Aorta (tissue), 5 donors: ENCODE data around the gene TMEM205. TPM values are rescaled to one million over a fixed set of nuclear protein-coding genes. Genes with fewer than 3 reads are reported as not detected.

ENCODE experiments used
- ATAC-seq: fragments of 200-7000 bp; cut with Tn5 transposase; one replicate; pipeline ENCODE4 v1.9.1; 2022; ENCODE audit warnings: moderate library complexity; ENCODE audit not compliant: low FRiP score
- DNase-seq, 2 donors: peaks; one replicate each; pipeline ENCODE4 v3.0.0-alpha.2; 2020
- H3K27ac ChIP-seq, 2 donors: one replicate each; pipeline ENCODE4 v1.5.1; 2013; ENCODE audit warnings: low read length in 2 of 2, mild to moderate bottlenecking in 2 of 2, moderate library complexity in 2 of 2, control low read depth in 1 of 2, inconsistent platforms in 1 of 2, low read depth in 1 of 2
- H3K27me3 ChIP-seq, 2 donors: one replicate each; pipeline ENCODE4 v1.6.1; 2013; ENCODE audit warnings: control low read depth in 1 of 2, low read length in 1 of 2, mild to moderate bottlenecking in 1 of 2, moderate library complexity in 1 of 2; ENCODE audit not compliant: insufficient read depth in 2 of 2, control insufficient read depth in 1 of 2
- H3K36me3 ChIP-seq, 2 donors: one replicate each; pipeline ENCODE4 v1.6.1; 2013; ENCODE audit warnings: control low read depth in 1 of 2, low read length in 1 of 2, mild to moderate bottlenecking in 1 of 2; ENCODE audit not compliant: insufficient read depth in 2 of 2, control insufficient read depth in 1 of 2
- H3K4me1 ChIP-seq, 2 donors: one replicate each; pipeline ENCODE4 v1.6.1; 2013; ENCODE audit warnings: low read length in 2 of 2, control low read depth in 1 of 2, mild to moderate bottlenecking in 1 of 2, moderate library complexity in 1 of 2; ENCODE audit not compliant: insufficient read depth in 2 of 2, control insufficient read depth in 1 of 2
- H3K4me3 ChIP-seq, 2 donors: one replicate each; pipeline ENCODE4 v1.5.1; 2013; ENCODE audit warnings: low read length in 2 of 2, control low read depth in 1 of 2, mild to moderate bottlenecking in 1 of 2
- H3K9me3 ChIP-seq: one replicate; pipeline ENCODE4 v1.6.1; 2013; ENCODE audit warnings: mild to moderate bottlenecking, low read length; ENCODE audit not compliant: control insufficient read depth
- WGBS, 2 donors: extraction: QIAGEN DNeasy Blood & Tissue Kit; methylation state at CpG; one replicate each; pipeline ENCODE4 v1.1.7; 2013; 5-methylcytosine and 5-hydroxymethylcytosine counted together
- intact Hi-C, 2 donors: fragments of 100-400 bp; cut with DNase I; formaldehyde crosslinking; loops; one replicate each; pipeline versions ENCODE4 v1.14.2 to v1.15.0; 2022
- polyA plus RNA-seq, 2 donors: library from polyadenylated mRNA; stranded (reverse); fragments of 200-250 nt; gene quantifications; one replicate each; pipeline ENCODE4 v1.2.3, GENCODE V29; 2013
- total RNA-seq, 2 donors: library from RNA; stranded (reverse); fragmentation: NEBNext Ultra II Directional; extraction: Animal tissue kit (Norgen Biotek cat#: 25700); gene quantifications; one replicate each; pipeline ENCODE4 v1.2.1, GENCODE V29; 2021
- donor health status: healthy with polysubstance abuse.
- donor health status: Bipolar disorder and iron deficiency.
- donor health status: DM: no; HTN: no; CAD: no.
- donor health status: DM: no; HTN: no; CAD: no.
- donor health status: DM: yes; HTN: yes; CAD: no.

The TMEM205 gene
- total and polyA plus RNA-seq, 4 donors, result 25.5 to 119 (median 43.4) TPM

GRCh38 chr19:11363881-11364280 is 17.8 kb upstream of the TMEM205 start:
- no peak for DNase-seq
- Histone ChIP-seq H3K9me3 (no peaks in the 10 kb centered on the region), H3K27me3 (no peaks in the 10 kb centered on the region), H3K4me1 (no peaks in the 10 kb centered on the region), H3K36me3 (peaks cover 0 to 8% of the 10 kb centered on the region in 2 donors), H3K4me3 (no peak overlapping the region), H3K27ac (no peak overlapping the region)
- intact Hi-C loops, result no loop called here
- WGBS, 2 donors, result 91% methylated on average over 10 of the region's 10 CpGs
- ATAC-seq, result no peak

- Histone ChIP-seq H3K27ac (no peak overlapping the region), H3K36me3 (peaks cover 0 to 8% of the 10 kb centered on the region in 2 donors), H3K4me3 (no peak overlapping the region), H3K9me3 (no peaks in the 10 kb centered on the region), H3K27me3 (no peaks in the 10 kb centered on the region), H3K4me1 (no peaks in the 10 kb centered on the region)
- 83 to 84% methylated on average over 34 to 35 of the region's 35 CpGs for WGBS, 2 donors
- ATAC-seq (no peak), DNase-seq (no peak)
- intact Hi-C loops, result no loop called here
Measured at GRCh38 chr19:11361771-11362731, 16.0 kb upstream of the TMEM205 start.

GRCh38 chr19:11361037-11361770 is 15.1 kb upstream of the TMEM205 start:
- ATAC-seq (peak; percentile 3), DNase-seq (no peak)
- H3K4me1 ChIP-seq, result no peaks in the 10 kb centered on the region
- H3K4me3 ChIP-seq, result no peak overlapping the region
- peaks cover 0 to 8% of the 10 kb centered on the region in 2 donors for H3K36me3 ChIP-seq
- H3K27ac ChIP-seq, result no peak overlapping the region
- no peaks in the 10 kb centered on the region for H3K27me3 ChIP-seq
- WGBS, 2 donors, result 66 to 71% methylated on average over 43 of the region's 43 CpGs
- no peaks in the 10 kb centered on the region for H3K9me3 ChIP-seq
- intact Hi-C loops, result no loop called here

GRCh38 chr19:11359421-11359820 is 13.4 kb upstream of the TMEM205 start:
- H3K27ac ChIP-seq, result no peak overlapping the region
- no peaks in the 10 kb centered on the region for H3K4me1 ChIP-seq
- ATAC-seq, result no peak
- 88 to 89% methylated on average over 11 of the region's 11 CpGs for WGBS, 2 donors
- no peak overlapping the region for H3K4me3 ChIP-seq
- H3K36me3 ChIP-seq, result peaks cover 0 to 5% of the 10 kb centered on the region in 2 donors
- DNase-seq, result no peak
- no peaks in the 10 kb centered on the region for H3K27me3 ChIP-seq
- no peaks in the 10 kb centered on the region for H3K9me3 ChIP-seq
- intact Hi-C loops, result no loop called here

- Histone ChIP-seq H3K36me3 (peaks cover 0 to 5% of the 10 kb centered on the region in 2 donors), H3K9me3 (no peaks in the 10 kb centered on the region), H3K4me3 (no peak overlapping the region), H3K27me3 (no peaks in the 10 kb centered on the region), H3K27ac (no peak overlapping the region), H3K4me1 (no peaks in the 10 kb centered on the region)
- WGBS, 2 donors, result 80 to 82% methylated on average over 11 of the region's 11 CpGs
- intact Hi-C loops, result no loop called here
- ATAC-seq (no peak), DNase-seq (no peak)
Measured at GRCh38 chr19:11356676-11357550, 10.8 kb upstream of the TMEM205 start.

- DNase-seq (no peak), ATAC-seq (no peak)
- 69 to 78% methylated on average over 6 of the region's 6 CpGs for WGBS, 2 donors
- intact Hi-C loops, result no loop called here
- peaks cover 0 to 4% of the 10 kb centered on the region in 2 donors for H3K36me3 ChIP-seq
- no peaks in the 10 kb centered on the region for H3K4me1 ChIP-seq
- H3K4me3 ChIP-seq, result peak overlapping the region in 1 of 2 donors; percentile 51
- H3K9me3 ChIP-seq, result no peaks in the 10 kb centered on the region
- H3K27me3 ChIP-seq, result no peaks in the 10 kb centered on the region
- H3K27ac ChIP-seq, result peak overlapping the region in 1 of 2 donors; percentile 16
Measured at GRCh38 chr19:11356074-11356397, 10.0 kb upstream of the TMEM205 start.

GRCh38 chr19:11355160-11356073 is 9.3 kb upstream of the TMEM205 start, which contains the start of gene PLPPR2:
Gene PLPPR2 (plus strand): TSS chr19:11355432. CDS start chr19:11357674, 2,242 bp downstream.
- H3K27ac ChIP-seq, result peak within 1 kb of the TSS in 1 of 2 donors; percentile 16
- intact Hi-C loops, result no loop called here
- no peaks in the 10 kb centered on the region for H3K27me3 ChIP-seq
- peaks cover 0 to 4% of the 10 kb centered on the region in 2 donors for H3K36me3 ChIP-seq
- H3K4me3 ChIP-seq, result peak within 1 kb of the TSS; percentile 51 to 77
- H3K4me1 ChIP-seq, result no peaks in the 10 kb centered on the region
- ATAC-seq (peak; percentile 94), DNase-seq (peak; percentile 96 to 98)
- H3K9me3 ChIP-seq, result no peaks in the 10 kb centered on the region
- 1 to 2% methylated on average over 43 to 62 of the region's 62 CpGs for WGBS, 2 donors
